H9 (cell line): ENCODE data around the gene CHD6. TPM values are rescaled to one million over a fixed set of nuclear protein-coding genes. Genes with fewer than 3 reads are reported as not detected.

Experiments
- DNase-seq: peaks from one replicate; pipeline ENCODE4 v3.0.0-alpha.2; 2017
- H2AFZ ChIP-seq: one replicate; pipeline ENCODE4 v1.6.1; 2013; ENCODE audit warnings: mild to moderate bottlenecking, low read length, control low read depth, moderate library complexity
- H2AK5ac ChIP-seq: 2 replicates; pipeline ENCODE4 v1.6.1; 2013; ENCODE audit warnings: low read length, control low read depth, mixed read lengths; ENCODE audit not compliant: insufficient read length
- H2BK120ac ChIP-seq: one replicate; pipeline ENCODE4 v1.6.1; 2013; ENCODE audit warnings: low read depth, mild to moderate bottlenecking, low read length, control low read depth, inconsistent platforms; ENCODE audit not compliant: poor library complexity, severe bottlenecking
- H2BK12ac ChIP-seq: 2 replicates; pipeline ENCODE4 v1.6.1; 2013; ENCODE audit warnings: low read length, control low read depth, mixed read lengths, low read depth; ENCODE audit not compliant: insufficient read length
- H2BK15ac ChIP-seq: 2 replicates; pipeline ENCODE4 v1.6.1; 2013; ENCODE audit warnings: low read depth, low read length, control low read depth
- H2BK20ac ChIP-seq: one replicate; pipeline ENCODE4 v1.6.1; 2013; ENCODE audit warnings: low read depth, mild to moderate bottlenecking, low read length, control low read depth, inconsistent platforms; ENCODE audit not compliant: poor library complexity, severe bottlenecking
- H2BK5ac ChIP-seq: 2 replicates; pipeline ENCODE4 v1.6.1; 2013; ENCODE audit warnings: low read length, control low read depth, mixed read lengths; ENCODE audit not compliant: insufficient read length
- H3K14ac ChIP-seq: 2 replicates; pipeline ENCODE4 v1.6.1; 2013; ENCODE audit warnings: low read length, control low read depth; ENCODE audit not compliant: insufficient read depth
- H3K18ac ChIP-seq: 2 replicates; pipeline ENCODE4 v1.6.1; 2013; ENCODE audit warnings: low read depth, mild to moderate bottlenecking, mixed read lengths, low read length, control low read depth; ENCODE audit not compliant: insufficient read length
- H3K23ac ChIP-seq: 2 replicates; pipeline ENCODE4 v1.6.1; 2013; ENCODE audit warnings: low read length, control low read depth, mixed read lengths, low read depth; ENCODE audit not compliant: insufficient read length
- H3K23me2 ChIP-seq: 2 replicates; pipeline ENCODE4 v1.6.1; 2013; ENCODE audit warnings: low read depth, mild to moderate bottlenecking, mixed read lengths, low read length, control low read depth; ENCODE audit not compliant: insufficient read length, poor library complexity, severe bottlenecking
- H3K27ac ChIP-seq: 2 replicates; pipeline ENCODE4 v1.5.1; 2013; ENCODE audit warnings: low read length, control low read depth, mixed read lengths, low read depth; ENCODE audit not compliant: insufficient read length
- H3K27me3 ChIP-seq: 2 replicates; pipeline ENCODE4 v1.6.1; 2013; ENCODE audit warnings: low read length, control low read depth, inconsistent platforms; ENCODE audit not compliant: insufficient read depth
- H3K4ac ChIP-seq: 2 replicates; pipeline ENCODE4 v1.6.1; 2013; ENCODE audit warnings: low read depth, mild to moderate bottlenecking, control low read depth, inconsistent platforms, low read length, moderate library complexity
- H3K4me1 ChIP-seq: 2 replicates; pipeline ENCODE4 v1.6.1; 2013; ENCODE audit warnings: low read length, control low read depth, inconsistent platforms; ENCODE audit not compliant: insufficient read depth
- H3K4me2 ChIP-seq: 2 replicates; pipeline ENCODE4 v1.6.1; 2013; ENCODE audit warnings: low read length, control low read depth, mixed read lengths; ENCODE audit not compliant: insufficient read length, insufficient read depth
- H3K56ac ChIP-seq: 2 replicates; pipeline ENCODE4 v1.6.1; 2013; ENCODE audit warnings: low read depth, mild to moderate bottlenecking, mixed read lengths, low read length, control low read depth; ENCODE audit not compliant: insufficient read length
- H3K79me1 ChIP-seq: 2 replicates; pipeline ENCODE4 v1.6.1; 2013; ENCODE audit warnings: low read depth, mild to moderate bottlenecking, moderate library complexity, low read length, control low read depth, inconsistent platforms; ENCODE audit not compliant: insufficient read depth, poor library complexity, severe bottlenecking
- H3K79me2 ChIP-seq: 2 replicates; pipeline ENCODE4 v1.6.1; 2013; ENCODE audit warnings: low read length, control low read depth, inconsistent platforms; ENCODE audit not compliant: insufficient read depth
- H3K9ac ChIP-seq: 2 replicates; pipeline ENCODE4 v1.6.1; 2013; ENCODE audit warnings: low read length, control low read depth, mixed read lengths; ENCODE audit not compliant: insufficient read length; ENCODE audit errors: extremely low read depth
- H3K9me3 ChIP-seq: one replicate; pipeline ENCODE4 v1.6.1; 2013; ENCODE audit warnings: low read depth, low read length, inconsistent platforms; ENCODE audit not compliant: control insufficient read depth
- H3T11ph ChIP-seq: one replicate; pipeline ENCODE4 v1.6.1; 2013; ENCODE audit warnings: mild to moderate bottlenecking, low read length, control low read depth, inconsistent platforms
- H4K20me1 ChIP-seq: one replicate; pipeline ENCODE4 v1.6.1; 2013; ENCODE audit not compliant: control insufficient read depth, insufficient read length, insufficient read depth
- H4K5ac ChIP-seq: 2 replicates; pipeline ENCODE4 v1.6.1; 2013; ENCODE audit warnings: low read depth, mild to moderate bottlenecking, mixed read lengths, low read length, control low read depth; ENCODE audit not compliant: insufficient read length
- H4K8ac ChIP-seq: replicated peaks from 2 replicates; pipeline ENCODE4 v1.6.1; 2013; ENCODE audit warnings: low read length, control low read depth, mixed read lengths, low read depth; ENCODE audit not compliant: insufficient read length
- H4K91ac ChIP-seq: 2 replicates; pipeline ENCODE4 v1.6.1; 2013; ENCODE audit warnings: low read depth, mild to moderate bottlenecking, moderate library complexity, mixed read lengths, low read length, control low read depth; ENCODE audit not compliant: insufficient read length
- H3K27ac Mint-ChIP-seq, 3 experiments: 2 replicates in 2 of 3; 3 replicates in 1 of 3; pipeline ENCODE4 v1.8.0; 2020 to 2021; ENCODE audit warnings: mixed read lengths in 3 of 3, mild to moderate bottlenecking in 1 of 3, moderate library complexity in 1 of 3
- H3K27me3 Mint-ChIP-seq: 2 replicates; pipeline ENCODE4 v1.8.0; 2021; ENCODE audit warnings: low read depth, mild to moderate bottlenecking, moderate library complexity, mixed read lengths
- H3K36me3 Mint-ChIP-seq, 3 experiments: 2 replicates in 2 of 3; 3 replicates in 1 of 3; pipeline ENCODE4 v1.8.0; 2020 to 2021; ENCODE audit warnings: low read depth in 3 of 3, mixed read lengths in 3 of 3; ENCODE audit not compliant: insufficient read depth in 1 of 3
- H3K4me1 Mint-ChIP-seq, 2 experiments: 2 replicates each; pipeline ENCODE4 v1.8.0; 2020; ENCODE audit warnings: mixed read lengths in 2 of 2
- H3K4me3 Mint-ChIP-seq, 2 experiments: 2 replicates in 1 of 2; 3 replicates in 1 of 2; pipeline ENCODE4 v1.8.0; 2020 to 2021; ENCODE audit warnings: mild to moderate bottlenecking in 2 of 2, mixed read lengths in 2 of 2, moderate library complexity in 1 of 2
- H3K9me3 Mint-ChIP-seq, 2 experiments: 2 replicates in 1 of 2; 3 replicates in 1 of 2; pipeline ENCODE4 v1.8.0; 2020; ENCODE audit warnings: mild to moderate bottlenecking in 2 of 2, mixed read lengths in 2 of 2, moderate library complexity in 1 of 2
- total RNA-seq: library from RNA; stranded (reverse); gene quantifications from 2 replicates; pipeline ENCODE4 v1.2.1, GENCODE V29; 2021
- TF ChIP-seq, protein P1 (sequence below): fragments of 200-600 bp; sonication (generic); conservative IDR thresholded peaks from 3 replicates; pipeline ENCODE4 v1.8.0; 2021; ENCODE audit warnings: antibody characterized with exemption, mild to moderate bottlenecking

The CHD6 gene
- total RNA-seq, 1 experiment from 2014 or later: 51.5 TPM

DNA sequence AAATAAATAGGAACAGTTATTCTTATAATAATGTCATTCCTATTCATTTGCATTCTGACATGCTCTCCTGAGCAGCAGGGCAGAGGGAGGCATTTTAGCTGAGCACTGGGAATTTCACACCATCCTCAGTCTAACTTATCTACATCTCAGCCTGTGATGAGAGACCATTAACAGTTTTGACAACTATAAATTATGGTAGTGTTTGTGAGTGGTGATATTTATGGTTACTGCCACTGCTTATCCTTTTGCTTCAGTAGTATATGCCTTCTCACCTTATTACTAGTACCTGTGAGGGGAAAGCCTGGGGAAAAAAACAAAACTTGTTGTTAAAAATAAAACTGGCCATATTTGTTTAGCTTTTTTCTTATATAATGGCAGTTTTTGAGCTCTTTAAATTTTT, 17.0 kb upstream of the CHD6 start:
- Histone ChIP-seq H4K91ac (no peak overlapping the region), H3K23me2 (no peaks in the 10 kb centered on the region), H2BK5ac (no peak overlapping the region), H3K4me2 (no peak overlapping the region), H2BK12ac (no peak overlapping the region), H3K4ac (no peak overlapping the region), H4K8ac (no peak overlapping the region), H3K23ac (no peak overlapping the region), H3K18ac (no peak overlapping the region), H3K56ac (no peak overlapping the region), H3K9me3 (no peaks in the 10 kb centered on the region), H3T11ph (no peak overlapping the region), H3K27ac (no peak overlapping the region), H3K79me2 (no peaks in the 10 kb centered on the region), H2BK20ac (no peak overlapping the region), H2BK15ac (no peak overlapping the region), H3K27me3 (no peaks in the 10 kb centered on the region), H2BK120ac (no peak overlapping the region), H3K14ac (no peak overlapping the region), H4K20me1 (no peaks in the 10 kb centered on the region), H2AFZ (no peak overlapping the region), H2AK5ac (no peak overlapping the region), H3K9ac (no peak overlapping the region), H4K5ac (no peak overlapping the region), H3K79me1 (no peaks in the 10 kb centered on the region), H3K4me1 (no peaks in the 10 kb centered on the region)
- no peaks in the 10 kb centered on the region for H3K27me3 Mint-ChIP-seq
- H3K27ac Mint-ChIP-seq: no peak overlapping the region
- TF ChIP-seq, protein P1, sequence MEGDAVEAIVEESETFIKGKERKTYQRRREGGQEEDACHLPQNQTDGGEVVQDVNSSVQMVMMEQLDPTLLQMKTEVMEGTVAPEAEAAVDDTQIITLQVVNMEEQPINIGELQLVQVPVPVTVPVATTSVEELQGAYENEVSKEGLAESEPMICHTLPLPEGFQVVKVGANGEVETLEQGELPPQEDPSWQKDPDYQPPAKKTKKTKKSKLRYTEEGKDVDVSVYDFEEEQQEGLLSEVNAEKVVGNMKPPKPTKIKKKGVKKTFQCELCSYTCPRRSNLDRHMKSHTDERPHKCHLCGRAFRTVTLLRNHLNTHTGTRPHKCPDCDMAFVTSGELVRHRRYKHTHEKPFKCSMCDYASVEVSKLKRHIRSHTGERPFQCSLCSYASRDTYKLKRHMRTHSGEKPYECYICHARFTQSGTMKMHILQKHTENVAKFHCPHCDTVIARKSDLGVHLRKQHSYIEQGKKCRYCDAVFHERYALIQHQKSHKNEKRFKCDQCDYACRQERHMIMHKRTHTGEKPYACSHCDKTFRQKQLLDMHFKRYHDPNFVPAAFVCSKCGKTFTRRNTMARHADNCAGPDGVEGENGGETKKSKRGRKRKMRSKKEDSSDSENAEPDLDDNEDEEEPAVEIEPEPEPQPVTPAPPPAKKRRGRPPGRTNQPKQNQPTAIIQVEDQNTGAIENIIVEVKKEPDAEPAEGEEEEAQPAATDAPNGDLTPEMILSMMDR: no peak
- peaks cover 5 to 14% of the 10 kb centered on the region in 2 experiments for H3K4me1 Mint-ChIP-seq
- no peak overlapping the region for H3K4me3 Mint-ChIP-seq
- H3K36me3 Mint-ChIP-seq: no peaks in the 10 kb centered on the region
- no peaks in the 10 kb centered on the region for H3K9me3 Mint-ChIP-seq
- no peak for DNase-seq
